Activated naive CD4-positive, alpha-beta T cell (primary cell): ENCODE data around the gene SUSD1.
A peak's percentile ranks its signal among the peaks of the same experiment; 100 is the strongest.

ENCODE experiments used
- DNase-seq, 4 experiments: peaks; one replicate each; lab custom pipeline; 2025; lab: John Stamatoyannopoulos, UW

SUSD1 gene

GRCh38 chr9:112012026-112012902 is 162.8 kb downstream of the SUSD1 start:
- no peak for DNase-seq

GRCh38 chr9:112011051-112011620 is 164.0 kb downstream of the SUSD1 start:
- DNase-seq = no peak

- DNase-seq = no peak
Measured at GRCh38 chr9:112010537-112010936, 164.6 kb downstream of the SUSD1 start.

GRCh38 chr9:112009656-112010055 is 165.4 kb downstream of the SUSD1 start:
- DNase-seq = no peak

- no peak for DNase-seq
Measured at GRCh38 chr9:112007575-112008240, 167.4 kb downstream of the SUSD1 start.

GRCh38 chr9:112006361-112007020 is 168.6 kb downstream of the SUSD1 start:
- DNase-seq = no peak

GRCh38 chr9:112005939-112006338 is 169.2 kb downstream of the SUSD1 start:
- DNase-seq = no peak

GRCh38 chr9:112003538-112003937 is 171.6 kb downstream of the SUSD1 start:
- DNase-seq = no peak

- no peak for DNase-seq
Measured at GRCh38 chr9:112002847-112003457, 172.1 kb downstream of the SUSD1 start.

GRCh38 chr9:112002131-112002846 is 172.8 kb downstream of the SUSD1 start:
- peak in 1 of 4 experiments; percentile 10 for DNase-seq

- DNase-seq = no peak
Measured at GRCh38 chr9:112000743-112001142, 174.4 kb downstream of the SUSD1 start.

- DNase-seq = no peak
Measured at GRCh38 chr9:111999319-111999718, 175.8 kb downstream of the SUSD1 start.

GRCh38 chr9:111997831-111998230 is 177.3 kb downstream of the SUSD1 start:
- no peak for DNase-seq

- no peak for DNase-seq
Measured at GRCh38 chr9:111994831-111995458, 180.2 kb downstream of the SUSD1 start.

- DNase-seq = no peak
Measured at GRCh38 chr9:111993319-111993718, 181.8 kb downstream of the SUSD1 start.

GRCh38 chr9:111992523-111992922 is 182.6 kb downstream of the SUSD1 start:
- no peak for DNase-seq

GRCh38 chr9:111991179-111991578 is 183.9 kb downstream of the SUSD1 start:
- DNase-seq = no peak
